ENCODE measurements around the gene LRRC17.

- TF ChIP-seq, protein P1, sequence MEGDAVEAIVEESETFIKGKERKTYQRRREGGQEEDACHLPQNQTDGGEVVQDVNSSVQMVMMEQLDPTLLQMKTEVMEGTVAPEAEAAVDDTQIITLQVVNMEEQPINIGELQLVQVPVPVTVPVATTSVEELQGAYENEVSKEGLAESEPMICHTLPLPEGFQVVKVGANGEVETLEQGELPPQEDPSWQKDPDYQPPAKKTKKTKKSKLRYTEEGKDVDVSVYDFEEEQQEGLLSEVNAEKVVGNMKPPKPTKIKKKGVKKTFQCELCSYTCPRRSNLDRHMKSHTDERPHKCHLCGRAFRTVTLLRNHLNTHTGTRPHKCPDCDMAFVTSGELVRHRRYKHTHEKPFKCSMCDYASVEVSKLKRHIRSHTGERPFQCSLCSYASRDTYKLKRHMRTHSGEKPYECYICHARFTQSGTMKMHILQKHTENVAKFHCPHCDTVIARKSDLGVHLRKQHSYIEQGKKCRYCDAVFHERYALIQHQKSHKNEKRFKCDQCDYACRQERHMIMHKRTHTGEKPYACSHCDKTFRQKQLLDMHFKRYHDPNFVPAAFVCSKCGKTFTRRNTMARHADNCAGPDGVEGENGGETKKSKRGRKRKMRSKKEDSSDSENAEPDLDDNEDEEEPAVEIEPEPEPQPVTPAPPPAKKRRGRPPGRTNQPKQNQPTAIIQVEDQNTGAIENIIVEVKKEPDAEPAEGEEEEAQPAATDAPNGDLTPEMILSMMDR (IDR thresholded peaks at IDR 0.05 in 8 of 11, conservative IDR thresholded peaks at IDR 0.05 in 3 of 11): no peak
- TF ChIP-seq POLR2A (IDR thresholded peaks at IDR 0.05) (no peak), POLR2AphosphoS5 (IDR thresholded peaks at IDR 0.05) (no peak)
These were observed 40.3 kb upstream of the LRRC17 start for GRCh38 chr7:102872460-102872859.
